HG02678 (cell line): ENCODE data around the gene KLHL18.

Experiments
- ATAC-seq: cut with Tn5 transposase; IDR thresholded peaks from one replicate; pipeline ENCODE4 v1.9.1; 2021; ENCODE audit warnings: mild to moderate bottlenecking, moderate library complexity; ENCODE audit not compliant: unreplicated experiment

The KLHL18 gene

DNA sequence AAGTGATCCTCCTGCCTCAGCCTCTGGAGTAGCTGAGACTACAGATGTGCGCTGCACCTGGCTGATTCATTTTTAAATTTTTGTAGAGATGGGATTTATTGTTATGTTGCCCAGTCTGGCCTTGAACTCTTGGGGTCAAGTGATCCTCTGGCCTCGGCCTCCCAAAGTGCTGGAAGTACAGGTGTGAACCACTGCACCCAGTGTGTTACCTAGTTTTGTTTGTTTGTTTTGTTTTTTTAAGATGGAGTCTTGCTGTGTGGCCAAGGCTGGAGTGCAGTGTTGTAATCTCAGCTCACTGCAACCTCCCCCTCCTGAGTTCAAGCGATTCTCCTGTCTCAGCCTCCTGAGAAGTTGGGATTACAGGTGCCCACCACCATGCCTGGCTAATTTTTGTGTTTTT lies 110.2 kb downstream of the KLHL18 start:
- ATAC-seq, result no peak

DNA sequence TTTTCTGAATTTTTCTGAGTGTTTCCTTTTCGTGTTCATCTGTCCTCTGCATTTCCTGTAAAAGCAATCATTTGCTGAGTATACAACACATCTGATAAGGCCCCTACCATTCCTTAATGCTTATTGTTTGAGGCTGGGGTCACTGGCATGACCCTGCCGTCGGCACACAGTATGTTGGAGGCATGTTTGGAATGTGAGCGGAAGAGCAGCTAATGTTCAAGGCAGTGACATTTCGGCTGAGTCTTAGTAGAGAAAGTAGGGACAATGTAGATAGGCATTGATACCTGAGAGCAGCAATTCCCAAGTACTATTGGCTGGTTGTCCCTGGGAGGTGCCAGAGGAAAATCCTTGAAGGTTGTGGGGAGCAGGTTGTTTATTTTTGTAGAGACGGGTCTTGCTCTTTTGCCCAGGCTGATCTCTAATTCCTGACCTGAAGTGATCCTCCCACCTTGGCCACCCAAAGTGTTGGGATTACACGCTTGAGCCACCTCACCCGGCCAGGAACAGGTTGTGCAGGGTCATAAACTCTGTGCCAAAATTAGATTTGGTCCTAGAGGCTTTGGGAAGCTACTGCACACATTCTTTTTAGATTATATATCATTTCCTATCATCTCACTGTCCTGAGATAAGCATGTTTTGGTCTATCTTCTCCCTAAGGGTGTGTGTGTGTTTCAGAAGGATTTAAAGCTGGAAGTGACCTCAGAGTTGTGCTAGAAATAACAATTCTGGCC lies 111.6 kb downstream of the KLHL18 start:
- no peak for ATAC-seq

DNA sequence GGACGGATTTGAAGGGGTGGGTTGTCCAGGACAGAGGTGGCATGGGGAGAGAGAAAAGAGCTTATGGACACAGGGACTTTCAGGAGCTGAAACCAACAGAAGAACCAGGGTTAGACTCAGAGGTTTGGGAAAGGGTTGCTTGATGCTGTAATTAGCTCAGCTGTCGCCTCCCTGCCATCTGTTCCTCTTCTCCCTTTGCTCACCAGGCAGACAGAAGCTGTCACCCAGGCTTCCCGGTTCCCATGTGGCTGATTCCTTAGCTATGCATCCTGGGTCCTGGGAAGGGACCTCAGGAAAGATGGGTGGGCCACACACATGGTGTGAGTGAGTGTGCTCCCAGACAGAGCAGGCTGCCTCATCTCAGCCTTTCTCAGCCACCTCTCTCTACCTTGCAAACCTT lies 112.1 kb downstream of the KLHL18 start:
- ATAC-seq, result no peak
